H9 (cell line): Measurements from ENCODE around the gene EEF1A2. TPM values are rescaled to one million over a fixed set of nuclear protein-coding genes. Genes with fewer than 3 reads are reported as not detected.
A peak's percentile ranks its signal among the peaks of the same experiment; 100 is the strongest.

Experiments
- DNase-seq: peaks from one replicate; pipeline ENCODE4 v3.0.0-alpha.2; 2017
- H2AFZ ChIP-seq: one replicate; pipeline ENCODE4 v1.6.1; 2013; ENCODE audit warnings: mild to moderate bottlenecking, low read length, control low read depth, moderate library complexity
- H2AK5ac ChIP-seq: 2 replicates; pipeline ENCODE4 v1.6.1; 2013; ENCODE audit warnings: low read length, control low read depth, mixed read lengths; ENCODE audit not compliant: insufficient read length
- H2BK120ac ChIP-seq: one replicate; pipeline ENCODE4 v1.6.1; 2013; ENCODE audit warnings: low read depth, mild to moderate bottlenecking, low read length, control low read depth, inconsistent platforms; ENCODE audit not compliant: poor library complexity, severe bottlenecking
- H2BK12ac ChIP-seq: 2 replicates; pipeline ENCODE4 v1.6.1; 2013; ENCODE audit warnings: low read length, control low read depth, mixed read lengths, low read depth; ENCODE audit not compliant: insufficient read length
- H2BK15ac ChIP-seq: 2 replicates; pipeline ENCODE4 v1.6.1; 2013; ENCODE audit warnings: low read depth, low read length, control low read depth
- H2BK20ac ChIP-seq: one replicate; pipeline ENCODE4 v1.6.1; 2013; ENCODE audit warnings: low read depth, mild to moderate bottlenecking, low read length, control low read depth, inconsistent platforms; ENCODE audit not compliant: poor library complexity, severe bottlenecking
- H2BK5ac ChIP-seq: 2 replicates; pipeline ENCODE4 v1.6.1; 2013; ENCODE audit warnings: low read length, control low read depth, mixed read lengths; ENCODE audit not compliant: insufficient read length
- H3K14ac ChIP-seq: 2 replicates; pipeline ENCODE4 v1.6.1; 2013; ENCODE audit warnings: low read length, control low read depth; ENCODE audit not compliant: insufficient read depth
- H3K18ac ChIP-seq: 2 replicates; pipeline ENCODE4 v1.6.1; 2013; ENCODE audit warnings: low read depth, mild to moderate bottlenecking, mixed read lengths, low read length, control low read depth; ENCODE audit not compliant: insufficient read length
- H3K23ac ChIP-seq: 2 replicates; pipeline ENCODE4 v1.6.1; 2013; ENCODE audit warnings: low read length, control low read depth, mixed read lengths, low read depth; ENCODE audit not compliant: insufficient read length
- H3K23me2 ChIP-seq: 2 replicates; pipeline ENCODE4 v1.6.1; 2013; ENCODE audit warnings: low read depth, mild to moderate bottlenecking, mixed read lengths, low read length, control low read depth; ENCODE audit not compliant: insufficient read length, poor library complexity, severe bottlenecking
- H3K27ac ChIP-seq: 2 replicates; pipeline ENCODE4 v1.5.1; 2013; ENCODE audit warnings: low read length, control low read depth, mixed read lengths, low read depth; ENCODE audit not compliant: insufficient read length
- H3K27me3 ChIP-seq: 2 replicates; pipeline ENCODE4 v1.6.1; 2013; ENCODE audit warnings: low read length, control low read depth, inconsistent platforms; ENCODE audit not compliant: insufficient read depth
- H3K4ac ChIP-seq: 2 replicates; pipeline ENCODE4 v1.6.1; 2013; ENCODE audit warnings: low read depth, mild to moderate bottlenecking, control low read depth, inconsistent platforms, low read length, moderate library complexity
- H3K4me1 ChIP-seq: 2 replicates; pipeline ENCODE4 v1.6.1; 2013; ENCODE audit warnings: low read length, control low read depth, inconsistent platforms; ENCODE audit not compliant: insufficient read depth
- H3K4me2 ChIP-seq: 2 replicates; pipeline ENCODE4 v1.6.1; 2013; ENCODE audit warnings: low read length, control low read depth, mixed read lengths; ENCODE audit not compliant: insufficient read length, insufficient read depth
- H3K56ac ChIP-seq: 2 replicates; pipeline ENCODE4 v1.6.1; 2013; ENCODE audit warnings: low read depth, mild to moderate bottlenecking, mixed read lengths, low read length, control low read depth; ENCODE audit not compliant: insufficient read length
- H3K79me1 ChIP-seq: 2 replicates; pipeline ENCODE4 v1.6.1; 2013; ENCODE audit warnings: low read depth, mild to moderate bottlenecking, moderate library complexity, low read length, control low read depth, inconsistent platforms; ENCODE audit not compliant: insufficient read depth, poor library complexity, severe bottlenecking
- H3K79me2 ChIP-seq: 2 replicates; pipeline ENCODE4 v1.6.1; 2013; ENCODE audit warnings: low read length, control low read depth, inconsistent platforms; ENCODE audit not compliant: insufficient read depth
- H3K9ac ChIP-seq: 2 replicates; pipeline ENCODE4 v1.6.1; 2013; ENCODE audit warnings: low read length, control low read depth, mixed read lengths; ENCODE audit not compliant: insufficient read length; ENCODE audit errors: extremely low read depth
- H3K9me3 ChIP-seq: one replicate; pipeline ENCODE4 v1.6.1; 2013; ENCODE audit warnings: low read depth, low read length, inconsistent platforms; ENCODE audit not compliant: control insufficient read depth
- H3T11ph ChIP-seq: one replicate; pipeline ENCODE4 v1.6.1; 2013; ENCODE audit warnings: mild to moderate bottlenecking, low read length, control low read depth, inconsistent platforms
- H4K20me1 ChIP-seq: one replicate; pipeline ENCODE4 v1.6.1; 2013; ENCODE audit not compliant: control insufficient read depth, insufficient read length, insufficient read depth
- H4K5ac ChIP-seq: 2 replicates; pipeline ENCODE4 v1.6.1; 2013; ENCODE audit warnings: low read depth, mild to moderate bottlenecking, mixed read lengths, low read length, control low read depth; ENCODE audit not compliant: insufficient read length
- H4K8ac ChIP-seq: replicated peaks from 2 replicates; pipeline ENCODE4 v1.6.1; 2013; ENCODE audit warnings: low read length, control low read depth, mixed read lengths, low read depth; ENCODE audit not compliant: insufficient read length
- H4K91ac ChIP-seq: 2 replicates; pipeline ENCODE4 v1.6.1; 2013; ENCODE audit warnings: low read depth, mild to moderate bottlenecking, moderate library complexity, mixed read lengths, low read length, control low read depth; ENCODE audit not compliant: insufficient read length
- H3K27ac Mint-ChIP-seq, 3 experiments: 2 replicates in 2 of 3; 3 replicates in 1 of 3; pipeline ENCODE4 v1.8.0; 2020 to 2021; ENCODE audit warnings: mixed read lengths in 3 of 3, mild to moderate bottlenecking in 1 of 3, moderate library complexity in 1 of 3
- H3K27me3 Mint-ChIP-seq: 2 replicates; pipeline ENCODE4 v1.8.0; 2021; ENCODE audit warnings: low read depth, mild to moderate bottlenecking, moderate library complexity, mixed read lengths
- H3K36me3 Mint-ChIP-seq, 3 experiments: 2 replicates in 2 of 3; 3 replicates in 1 of 3; pipeline ENCODE4 v1.8.0; 2020 to 2021; ENCODE audit warnings: low read depth in 3 of 3, mixed read lengths in 3 of 3; ENCODE audit not compliant: insufficient read depth in 1 of 3
- H3K4me1 Mint-ChIP-seq, 2 experiments: 2 replicates each; pipeline ENCODE4 v1.8.0; 2020; ENCODE audit warnings: mixed read lengths in 2 of 2
- H3K4me3 Mint-ChIP-seq, 2 experiments: 2 replicates in 1 of 2; 3 replicates in 1 of 2; pipeline ENCODE4 v1.8.0; 2020 to 2021; ENCODE audit warnings: mild to moderate bottlenecking in 2 of 2, mixed read lengths in 2 of 2, moderate library complexity in 1 of 2
- H3K9me3 Mint-ChIP-seq, 2 experiments: 2 replicates in 1 of 2; 3 replicates in 1 of 2; pipeline ENCODE4 v1.8.0; 2020; ENCODE audit warnings: mild to moderate bottlenecking in 2 of 2, mixed read lengths in 2 of 2, moderate library complexity in 1 of 2
- CTCF ChIP-seq: fragments of 200-600 bp; sonication (generic); conservative IDR thresholded peaks from 3 replicates; pipeline ENCODE4 v1.8.0; 2021; ENCODE audit warnings: antibody characterized with exemption, mild to moderate bottlenecking
- WGBS: extraction: QIAGEN DNeasy Blood & Tissue Kit; methylation state at CpG from one replicate; pipeline ENCODE4 v1.1.7; 2013; ENCODE audit warnings: missing lambda C conversion rate, low lambda C conversion rate, mixed read lengths; ENCODE audit not compliant: insufficient read length; ENCODE audit errors: extremely low coverage; 5-methylcytosine and 5-hydroxymethylcytosine counted together
- total RNA-seq: library from RNA; stranded (reverse); gene quantifications from 2 replicates; pipeline ENCODE4 v1.2.1, GENCODE V29; 2021

Gene EEF1A2
- total RNA-seq, 1 experiment from 2014 or later, result 27.4 TPM

- no peak overlapping the region for H3K9ac ChIP-seq
- H2BK20ac ChIP-seq, result no peak overlapping the region
- H3K27ac Mint-ChIP-seq, result peak overlapping the region; percentile 48 to 92 (median 61); a peak in 2 of 7 replicates
- H3K79me2 ChIP-seq, result no peaks in the 10 kb centered on the region; the same call in 1 of the 2 replicates
- H3K4me2 ChIP-seq, result no peak overlapping the region
- no peak overlapping the region for H3K27ac ChIP-seq
- H3K79me1 ChIP-seq, result no peaks in the 10 kb centered on the region
- H3K4ac ChIP-seq, result no peak overlapping the region
- H3K4me1 ChIP-seq, result peaks cover 2% of the 10 kb centered on the region; the same call in 1 of the 2 replicates
- H2BK12ac ChIP-seq, result no peak overlapping the region
- H4K20me1 ChIP-seq, result peaks cover 6% of the 10 kb centered on the region
- no peak overlapping the region for H2AK5ac ChIP-seq
- H3K4me1 Mint-ChIP-seq, result peaks cover 24 to 52% of the 10 kb centered on the region in 2 experiments
- no peak overlapping the region for H3K56ac ChIP-seq
- H3K14ac ChIP-seq, result no peak overlapping the region
- H2AFZ ChIP-seq, result no peak overlapping the region
- no peaks in the 10 kb centered on the region for H3K27me3 Mint-ChIP-seq
- H2BK15ac ChIP-seq, result no peak overlapping the region
- WGBS, result no CpG with 5 or more reads among the region's 30 CpGs
- H2BK5ac ChIP-seq, result no peak overlapping the region
- H3K9me3 ChIP-seq, result no peaks in the 10 kb centered on the region
- no peak overlapping the region for H2BK120ac ChIP-seq
- no peaks in the 10 kb centered on the region for H3K9me3 Mint-ChIP-seq
- no peak overlapping the region for H3K18ac ChIP-seq
- no peaks in the 10 kb centered on the region for H3K27me3 ChIP-seq
- H3K23ac ChIP-seq, result no peak overlapping the region
- TF ChIP-seq CTCF, result no peak
- H3K36me3 Mint-ChIP-seq, result peaks cover 0 to 10% (median 1%) of the 10 kb centered on the region in 3 experiments; a peak in 3 of 7 replicates
- H4K91ac ChIP-seq, result no peak overlapping the region
- H3K4me3 Mint-ChIP-seq, result no peak overlapping the region
- DNase-seq, result no peak
- H3K23me2 ChIP-seq, result no peaks in the 10 kb centered on the region
- no peak overlapping the region for H4K5ac ChIP-seq
- H3T11ph ChIP-seq, result no peak overlapping the region
- no peak overlapping the region for H4K8ac ChIP-seq
Measured at GRCh38 chr20:63449796-63450730, 48.8 kb downstream of the EEF1A2 start.
